ENCODE measurements around the gene LRRFIP2.

DNA sequence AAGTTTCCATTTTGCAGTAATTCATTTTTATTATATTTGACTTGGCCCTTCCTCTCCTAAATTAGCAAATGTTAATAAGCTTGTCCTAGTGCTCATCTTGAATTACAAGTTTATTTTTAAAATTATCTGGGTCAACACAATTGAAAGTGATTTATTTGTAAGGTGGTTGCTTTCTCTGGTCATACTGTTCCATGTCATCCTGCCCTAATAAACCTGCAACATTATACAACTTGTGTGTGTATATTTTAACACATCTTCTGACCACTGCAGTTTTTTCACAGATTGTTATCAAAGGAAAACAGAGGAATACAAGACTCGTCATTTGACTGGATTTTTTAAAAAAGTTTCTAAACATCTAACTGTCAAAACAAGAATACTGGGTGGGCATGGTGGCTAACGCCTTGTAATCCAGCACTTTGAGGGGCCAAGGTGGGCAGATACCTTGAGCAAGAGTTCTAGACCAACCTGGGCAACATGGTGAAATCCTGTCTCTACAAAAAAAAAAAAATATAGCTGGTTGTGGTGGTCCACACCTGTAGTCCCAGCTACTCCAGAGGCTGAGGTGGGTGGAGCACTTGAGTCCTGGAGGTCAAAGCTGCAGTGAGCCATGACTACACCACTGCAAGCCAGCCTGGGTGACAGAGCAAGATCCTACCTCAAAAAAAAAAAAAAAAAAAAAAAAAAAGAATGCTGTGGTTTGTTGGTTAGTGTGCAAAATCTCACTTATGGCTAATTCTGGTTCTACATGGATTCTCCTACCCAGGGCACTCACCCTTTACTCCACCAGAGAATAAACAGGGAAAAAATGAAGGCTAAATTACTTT is 5.0 kb upstream of the LRRFIP2 start:
- TF ChIP-seq, protein P1, sequence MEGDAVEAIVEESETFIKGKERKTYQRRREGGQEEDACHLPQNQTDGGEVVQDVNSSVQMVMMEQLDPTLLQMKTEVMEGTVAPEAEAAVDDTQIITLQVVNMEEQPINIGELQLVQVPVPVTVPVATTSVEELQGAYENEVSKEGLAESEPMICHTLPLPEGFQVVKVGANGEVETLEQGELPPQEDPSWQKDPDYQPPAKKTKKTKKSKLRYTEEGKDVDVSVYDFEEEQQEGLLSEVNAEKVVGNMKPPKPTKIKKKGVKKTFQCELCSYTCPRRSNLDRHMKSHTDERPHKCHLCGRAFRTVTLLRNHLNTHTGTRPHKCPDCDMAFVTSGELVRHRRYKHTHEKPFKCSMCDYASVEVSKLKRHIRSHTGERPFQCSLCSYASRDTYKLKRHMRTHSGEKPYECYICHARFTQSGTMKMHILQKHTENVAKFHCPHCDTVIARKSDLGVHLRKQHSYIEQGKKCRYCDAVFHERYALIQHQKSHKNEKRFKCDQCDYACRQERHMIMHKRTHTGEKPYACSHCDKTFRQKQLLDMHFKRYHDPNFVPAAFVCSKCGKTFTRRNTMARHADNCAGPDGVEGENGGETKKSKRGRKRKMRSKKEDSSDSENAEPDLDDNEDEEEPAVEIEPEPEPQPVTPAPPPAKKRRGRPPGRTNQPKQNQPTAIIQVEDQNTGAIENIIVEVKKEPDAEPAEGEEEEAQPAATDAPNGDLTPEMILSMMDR (IDR thresholded peaks at IDR 0.05) = no peak
- TF ChIP-seq EZH2phosphoT487 (IDR thresholded peaks at IDR 0.05) = no peak
- no peak for TF ChIP-seq EZH2 (IDR thresholded peaks at IDR 0.05)
